Amygdala (tissue), 56 donors: ENCODE measurements around the gene OGDH.
"Not testable (repeated sequence)": the region's sequence is repeated elsewhere in the genome, so short reads cannot be mapped to it uniquely, and the experiment has no call there.

Experiments used
- DNase-seq, 56 donors: peaks; one replicate each; lab custom pipeline; 2025; lab: John Stamatoyannopoulos, UW

OGDH gene

DNA sequence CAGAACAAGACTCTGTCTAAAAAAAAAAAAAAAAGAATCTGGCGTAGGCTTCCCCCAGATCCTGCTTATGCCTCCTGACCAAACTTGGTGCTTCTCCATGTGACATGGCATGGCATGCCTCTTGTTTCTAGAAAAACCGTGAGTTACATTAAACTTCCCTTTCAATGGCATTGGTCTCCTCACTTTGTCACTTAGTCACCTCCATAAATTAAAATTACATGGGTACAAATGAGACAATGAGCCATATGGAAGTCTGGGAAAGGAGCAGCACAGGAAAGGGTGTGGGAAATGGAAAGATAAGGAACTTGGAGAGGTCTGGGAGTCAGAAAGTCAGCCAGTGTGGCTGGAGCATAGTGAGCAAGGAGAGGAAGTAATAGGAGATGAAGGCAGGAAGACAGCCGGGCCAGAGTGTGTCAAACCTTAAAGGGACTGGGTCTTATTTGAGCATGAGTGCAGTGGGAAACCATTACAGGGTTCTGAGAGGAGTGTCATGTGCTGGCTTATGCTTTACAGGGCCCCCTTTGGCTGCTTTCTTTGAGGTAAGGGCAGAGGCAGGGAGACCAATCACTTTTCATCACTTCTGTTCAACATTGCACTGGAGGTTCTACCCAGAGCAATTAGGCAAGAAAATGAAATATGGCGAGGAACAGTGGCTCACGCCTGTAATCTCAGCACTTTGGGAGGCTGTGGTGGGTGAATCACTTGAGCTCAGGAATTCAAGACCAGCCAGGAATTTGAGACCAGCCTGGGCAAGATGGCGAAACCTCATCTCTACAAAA lies 120.9 kb downstream of the OGDH start:
- DNase-seq, result no peak

DNA sequence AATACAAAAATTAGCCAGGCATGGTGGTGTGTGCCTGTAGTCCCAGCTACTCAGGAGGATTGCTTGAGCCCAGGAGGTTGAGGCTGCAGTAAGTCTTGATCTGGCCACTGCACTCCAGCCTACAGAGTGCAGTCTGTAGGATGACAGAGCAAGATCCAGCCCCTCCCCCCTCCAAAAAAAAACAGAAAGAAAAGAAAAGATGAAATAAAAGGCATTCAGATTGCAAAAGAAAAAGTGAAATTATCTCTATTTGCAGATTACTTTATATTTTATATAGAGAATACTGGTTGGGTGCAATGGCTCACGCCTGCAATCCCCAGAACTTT lies 121.5 kb downstream of the OGDH start:
- DNase-seq, result no peak

DNA sequence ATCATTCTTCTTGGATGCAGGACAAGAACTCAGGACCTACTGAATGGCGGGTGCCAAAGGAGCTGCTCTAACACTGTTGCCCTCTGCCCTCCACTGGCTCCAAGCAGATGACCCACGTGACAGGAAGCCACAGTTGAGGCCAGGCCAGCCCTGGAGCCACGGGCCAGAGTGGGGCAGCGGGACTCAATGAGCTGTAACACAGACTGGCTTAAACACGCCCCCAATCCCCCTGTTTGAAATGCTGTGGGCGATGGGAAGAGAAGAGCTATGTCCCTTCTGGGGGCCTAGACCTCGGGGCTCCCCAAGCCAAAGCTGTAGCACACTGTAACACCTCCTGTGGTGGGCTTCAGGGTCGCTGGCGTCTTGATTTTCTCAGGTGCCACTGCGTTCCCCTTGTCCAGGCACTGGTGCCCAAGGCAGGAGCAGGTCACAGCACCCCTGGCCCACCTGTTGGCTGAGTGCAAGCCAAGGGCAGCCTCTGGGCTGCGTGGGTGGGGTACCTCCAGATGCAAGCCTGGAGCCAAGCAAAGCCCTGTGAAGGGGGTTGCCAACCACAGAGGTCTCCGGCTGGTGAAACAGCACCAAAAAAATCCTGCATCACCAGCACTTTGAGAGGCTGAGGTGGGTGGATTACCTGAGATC lies 123.6 kb downstream of the OGDH start:
- no peak for DNase-seq

DNA sequence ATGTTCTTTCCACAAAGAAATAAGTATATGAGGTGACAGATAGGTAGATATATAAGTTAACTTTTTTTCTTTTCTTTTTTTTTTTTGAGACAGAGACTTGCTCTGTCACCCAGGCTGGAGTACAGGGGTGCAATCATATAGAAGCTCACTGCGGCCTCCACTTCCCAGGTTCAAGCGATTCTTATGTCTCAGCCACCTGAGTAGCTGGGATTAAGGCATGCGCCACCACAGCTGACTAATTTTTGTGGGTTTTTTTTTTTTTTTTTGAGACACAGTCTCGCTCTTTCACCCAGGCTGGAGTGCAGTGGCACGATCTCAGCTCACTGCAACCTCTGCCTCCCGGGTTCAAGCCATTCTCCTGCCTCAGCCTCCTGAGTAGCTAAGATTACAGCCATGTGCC lies 126.5 kb downstream of the OGDH start:
- not testable (repeated sequence) for DNase-seq

DNA sequence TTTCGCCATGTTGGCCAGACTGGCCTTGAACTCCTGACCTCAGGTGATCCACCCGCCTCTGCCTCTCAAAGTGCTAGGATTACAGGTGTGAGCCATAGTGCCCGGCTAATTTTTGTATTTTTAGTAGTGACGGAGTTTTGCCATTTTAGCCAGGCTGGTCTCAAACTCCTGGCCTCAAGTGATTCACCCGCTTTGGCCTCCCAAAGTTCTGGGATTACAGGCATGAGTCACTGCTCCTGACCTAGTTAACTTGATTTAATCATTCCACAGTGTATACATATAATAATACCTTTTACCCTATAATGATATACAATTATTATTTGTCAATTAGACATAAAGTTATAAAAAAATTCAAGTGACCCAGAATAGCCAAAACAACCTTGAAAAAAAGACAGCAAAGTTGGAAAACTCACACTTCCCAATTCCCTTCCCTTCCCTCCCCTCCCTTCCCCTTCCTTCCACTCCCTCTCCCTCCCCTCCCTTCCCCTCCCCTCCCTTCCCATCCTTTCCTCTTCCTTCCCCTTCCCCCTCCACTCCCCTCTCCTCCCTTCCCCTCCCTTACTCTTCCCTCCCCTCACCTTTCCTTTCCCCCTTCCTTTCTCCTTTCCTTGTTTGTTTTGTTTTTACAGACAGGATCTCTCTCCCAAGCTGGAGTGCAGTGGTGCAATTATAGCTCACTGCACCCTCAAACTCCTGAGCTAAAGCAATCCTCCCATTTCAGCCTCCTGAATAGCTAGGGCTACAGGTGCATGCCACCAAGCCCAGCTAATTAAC lies 127.5 kb downstream of the OGDH start:
- no peak for DNase-seq

DNA sequence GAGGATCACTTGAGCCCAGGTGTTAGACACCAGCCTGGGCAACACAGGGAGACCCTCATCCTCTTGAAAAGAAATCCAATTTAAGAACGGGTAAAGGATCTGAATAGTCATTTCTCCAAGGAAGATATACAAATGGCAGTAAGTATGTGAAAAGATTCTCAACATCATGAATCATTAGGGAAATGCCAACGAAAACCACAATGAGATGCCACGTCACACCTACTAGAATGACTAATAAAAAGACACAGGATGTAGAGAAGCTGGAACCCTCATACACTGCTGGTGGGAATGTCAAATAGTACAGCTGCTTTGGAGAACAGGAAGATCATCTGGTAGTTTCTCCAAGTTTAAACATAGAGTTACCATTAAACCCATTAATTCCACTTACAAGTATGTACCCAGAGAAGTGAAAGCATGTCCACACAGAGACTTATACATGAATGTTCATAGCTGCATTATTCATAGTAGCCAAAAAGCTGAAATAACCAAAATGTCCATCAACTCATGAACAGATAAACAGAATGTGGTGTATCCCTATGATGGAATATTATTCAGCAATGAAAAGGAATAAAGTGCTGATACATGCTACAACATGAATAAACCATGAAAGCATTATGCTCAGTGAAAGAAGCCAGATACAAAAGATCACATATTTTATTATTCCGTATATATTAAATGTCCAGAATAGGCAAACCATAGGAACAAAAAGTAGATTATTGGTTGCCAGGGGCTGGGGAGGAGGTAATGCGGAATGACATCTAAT lies 129.2 kb downstream of the OGDH start:
- DNase-seq, result no peak

DNA sequence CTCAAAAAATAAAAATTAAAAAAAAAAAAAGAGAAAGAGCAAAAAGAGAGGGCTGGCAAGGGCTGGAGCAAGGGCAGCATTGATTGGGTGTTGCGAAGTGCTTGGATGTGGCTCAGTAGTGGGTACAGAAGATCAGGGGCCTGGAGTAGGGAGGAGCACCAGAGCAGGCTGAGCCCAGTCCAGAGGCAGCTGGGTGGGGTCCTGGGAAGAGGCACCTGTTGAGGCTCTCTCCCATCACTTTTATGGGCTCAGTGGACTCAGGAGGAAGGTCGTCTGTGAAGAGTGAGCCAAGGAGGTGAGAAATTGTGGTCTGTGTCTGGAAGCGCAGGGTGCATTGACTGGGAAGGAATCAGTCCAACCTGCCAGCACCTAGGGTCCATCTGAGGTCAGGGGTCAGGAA lies 130.5 kb downstream of the OGDH start:
- DNase-seq, result no peak

DNA sequence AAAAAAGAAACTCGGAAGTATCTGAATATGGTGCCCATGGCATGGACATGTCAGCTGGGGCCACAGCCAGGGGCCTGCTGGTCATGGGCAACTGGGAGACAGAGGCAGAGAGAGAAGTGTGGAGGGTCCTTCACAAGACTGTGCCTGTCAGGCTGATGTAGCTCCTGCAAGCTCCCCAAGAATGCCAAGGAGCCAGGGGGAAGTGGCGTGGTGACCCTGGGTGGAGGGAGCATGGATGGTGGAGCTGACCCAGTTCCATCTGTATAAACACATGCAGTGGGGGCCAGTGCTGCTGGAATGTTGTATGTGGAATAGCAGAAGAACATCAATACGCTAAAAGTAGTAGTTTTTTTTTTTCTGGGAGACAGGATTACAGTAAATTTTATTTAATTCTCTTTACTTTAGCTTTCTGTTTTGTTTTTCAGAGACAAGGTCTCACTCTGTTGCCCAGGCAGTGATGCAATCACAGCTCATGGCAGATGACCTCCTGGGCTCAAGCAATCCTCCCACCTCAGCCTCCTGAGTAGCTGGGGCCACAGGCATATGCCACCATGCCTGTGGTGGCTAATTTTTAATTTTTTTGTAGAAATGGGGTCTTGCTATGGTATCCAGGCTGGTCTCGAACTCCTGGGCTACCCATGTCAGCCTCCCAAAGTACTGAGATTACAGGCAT lies 131.8 kb downstream of the OGDH start:
- no peak for DNase-seq

DNA sequence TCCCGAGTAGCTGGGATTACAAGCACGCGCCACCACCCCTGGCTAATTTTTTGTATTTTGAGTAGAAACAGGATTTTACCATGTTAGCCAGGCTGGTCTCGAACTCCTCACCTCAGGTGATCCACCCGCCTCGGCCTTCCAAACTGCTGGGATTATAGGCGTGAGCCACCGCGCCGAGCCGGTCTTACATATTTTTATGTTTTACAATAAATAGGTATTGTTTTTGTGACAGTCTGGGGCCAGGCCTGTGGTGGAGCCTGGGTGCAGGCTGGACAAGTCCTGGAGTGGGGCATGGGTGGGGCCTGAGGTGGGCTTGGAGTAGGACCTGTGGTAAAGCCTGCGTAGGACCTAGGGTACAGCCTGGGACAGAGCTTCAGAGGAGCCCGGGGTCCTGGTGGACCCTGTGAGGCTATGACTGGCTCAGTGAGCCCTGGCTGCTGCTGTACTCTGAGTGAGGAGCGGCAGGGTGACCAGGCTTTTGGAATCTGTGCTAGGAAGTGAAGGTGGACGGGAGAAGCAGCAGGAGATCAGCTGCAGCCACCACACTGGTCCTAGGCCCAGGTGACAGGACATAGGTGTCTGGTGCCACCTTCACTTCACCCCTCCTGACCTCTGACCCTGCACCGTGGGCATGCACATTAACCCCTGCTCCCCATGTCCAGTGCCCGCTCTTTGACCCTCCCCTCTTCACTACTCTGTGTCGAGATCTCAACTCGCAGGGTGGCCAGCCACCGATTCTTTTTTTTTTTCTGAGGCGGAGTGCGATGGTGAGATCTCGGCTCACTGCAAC lies 132.6 kb downstream of the OGDH start:
- DNase-seq, result no peak

DNA sequence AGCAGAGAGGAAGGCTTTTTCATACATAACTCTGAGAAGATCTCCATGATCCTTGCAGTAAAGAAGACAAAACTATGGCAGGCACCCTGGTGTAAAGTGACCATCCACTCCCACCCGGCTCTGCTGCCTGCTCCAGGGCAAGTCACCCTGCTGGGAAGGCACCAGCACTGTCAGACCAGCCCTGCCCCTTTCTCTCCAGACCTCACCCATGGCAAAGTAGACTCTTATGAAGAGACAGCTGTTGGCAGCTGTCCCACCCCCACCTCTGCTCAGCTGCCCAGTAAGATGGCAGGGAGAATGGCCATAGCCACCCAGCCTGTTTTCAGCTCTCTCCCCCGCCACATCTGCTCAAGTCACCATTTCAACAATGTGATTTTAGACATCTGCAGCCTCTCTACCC lies 133.6 kb downstream of the OGDH start:
- no peak for DNase-seq

DNA sequence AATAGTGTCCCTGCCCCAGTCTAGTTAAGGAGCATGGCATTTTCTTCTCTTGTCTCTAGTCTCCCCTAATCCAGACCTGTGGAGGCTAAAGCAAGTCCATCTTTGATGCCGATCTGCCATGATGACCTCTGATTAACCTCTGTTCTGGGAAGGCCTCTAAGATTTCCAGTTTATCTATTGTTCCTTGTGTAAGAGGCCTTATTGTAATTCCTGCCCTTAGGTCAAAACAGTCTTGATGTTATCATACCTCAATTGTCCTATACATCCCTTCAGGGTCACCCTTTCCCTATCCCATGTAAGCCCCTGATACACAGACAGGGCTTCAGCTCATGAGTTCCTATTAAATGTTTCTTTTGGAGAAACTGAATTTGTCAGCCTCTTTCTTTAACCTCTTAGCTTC lies 137.3 kb downstream of the OGDH start:
- DNase-seq, result no peak

DNA sequence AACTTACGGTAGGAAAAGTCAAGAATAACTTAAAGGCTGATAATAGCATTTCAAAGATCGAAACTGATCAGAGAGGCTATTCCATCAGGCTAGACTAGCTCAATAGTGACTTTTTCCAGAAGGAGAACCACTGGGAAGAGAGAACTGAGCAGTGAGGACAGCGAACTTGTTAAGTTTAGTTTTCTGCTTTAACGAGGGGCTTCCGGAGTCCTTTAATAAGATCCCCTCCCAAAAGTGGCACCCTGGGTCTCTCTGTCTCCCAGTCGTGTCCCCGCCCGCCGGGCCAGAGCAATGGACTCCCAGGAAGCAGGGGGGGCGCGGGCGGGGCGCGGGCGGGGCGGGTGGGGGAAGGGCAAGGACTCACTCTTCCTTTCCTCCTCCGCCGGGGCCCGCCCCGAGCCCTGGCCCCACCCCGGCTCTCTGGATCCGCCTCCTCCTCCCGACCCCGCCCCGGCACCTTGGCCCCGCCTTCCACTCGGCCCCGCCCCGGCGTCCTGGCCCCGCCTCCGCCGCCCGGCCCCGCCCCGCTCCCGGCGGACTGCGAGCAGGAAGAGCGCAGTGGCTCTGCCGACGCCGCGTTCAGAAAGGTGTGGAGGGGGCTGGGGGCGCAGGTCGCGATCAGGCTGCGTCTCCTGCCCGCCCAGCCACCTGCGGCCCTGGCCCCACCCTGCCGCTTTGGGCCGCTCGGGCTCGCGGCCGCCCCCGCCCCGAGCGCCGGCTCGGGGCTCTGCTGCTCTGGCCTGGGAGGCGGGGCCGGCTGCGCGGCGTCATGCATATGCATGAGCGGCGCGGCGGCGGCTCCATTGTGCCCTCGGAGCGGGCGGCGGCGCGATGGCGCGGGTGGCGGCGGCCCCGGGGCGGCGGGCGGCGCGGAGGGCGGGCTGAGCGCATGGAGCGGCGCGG lies 141.9 kb downstream of the OGDH start, which contains the start of gene ZMIZ2:
TSS of gene ZMIZ2 (plus strand) at position 803 of the 903 bp plus-strand sequence. CDS start 7,403 bp downstream, outside the sequence.
- peak; percentile 12 to 96 (median 89) for DNase-seq

DNA sequence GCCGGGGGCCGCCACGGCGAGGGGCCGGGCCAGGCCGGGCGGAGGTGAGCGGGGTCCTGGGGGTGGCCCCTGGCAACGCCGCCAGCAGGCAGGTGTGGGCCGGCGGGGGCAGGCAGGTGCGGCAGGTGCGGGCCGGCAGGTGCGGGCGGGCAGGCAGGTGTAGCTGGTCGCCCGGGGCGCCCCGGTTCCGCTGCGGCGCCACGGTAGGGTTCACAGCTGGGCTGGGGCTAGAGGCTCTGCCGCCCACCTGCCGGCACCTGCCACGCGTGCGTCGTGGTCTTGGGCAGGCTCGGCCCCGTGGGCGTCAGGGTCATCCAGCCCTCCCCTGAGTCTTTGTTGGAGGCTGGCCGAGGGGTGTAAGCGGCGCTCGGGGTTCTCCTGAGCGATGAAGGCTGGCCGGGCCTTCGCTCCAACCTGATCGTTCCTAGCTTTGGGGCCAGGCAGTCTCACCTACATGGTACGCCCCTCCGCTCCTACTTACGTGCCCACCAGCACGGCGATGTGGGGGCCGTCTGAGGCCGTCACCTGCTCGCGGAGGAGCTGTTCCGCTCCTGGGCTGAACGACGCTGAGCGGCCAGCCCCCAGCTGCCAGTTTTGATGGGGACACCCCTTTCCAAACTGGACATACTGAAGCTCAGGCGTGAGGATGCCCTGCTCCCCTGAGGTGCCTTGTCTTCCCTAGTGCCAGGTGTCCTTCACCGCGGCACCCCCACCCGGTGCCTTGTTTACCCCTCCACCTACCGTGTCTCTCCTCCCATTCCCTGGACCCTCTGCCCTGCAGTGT lies 142.7 kb downstream of the OGDH start:
- peak in 1 of 56 donors; percentile 71 for DNase-seq

DNA sequence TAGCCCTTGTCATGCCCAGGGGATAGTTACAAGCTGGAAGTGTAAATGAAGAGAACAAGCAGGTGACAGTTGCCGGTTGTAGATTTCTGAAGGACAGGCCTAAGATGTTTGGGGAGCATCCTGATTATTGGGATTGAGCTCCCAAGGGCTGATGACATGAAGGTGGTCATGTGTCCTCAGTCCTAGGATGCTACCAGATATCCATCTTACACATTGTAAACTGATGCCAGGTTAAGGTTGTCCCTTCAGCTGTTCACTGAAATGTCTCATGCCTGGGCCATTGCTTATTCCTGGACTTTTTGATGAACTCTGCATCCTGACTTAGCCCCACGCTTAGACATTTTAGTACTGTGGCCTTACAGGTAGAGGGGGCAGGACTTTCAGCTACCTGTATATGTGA lies 143.6 kb downstream of the OGDH start:
- no peak for DNase-seq

DNA sequence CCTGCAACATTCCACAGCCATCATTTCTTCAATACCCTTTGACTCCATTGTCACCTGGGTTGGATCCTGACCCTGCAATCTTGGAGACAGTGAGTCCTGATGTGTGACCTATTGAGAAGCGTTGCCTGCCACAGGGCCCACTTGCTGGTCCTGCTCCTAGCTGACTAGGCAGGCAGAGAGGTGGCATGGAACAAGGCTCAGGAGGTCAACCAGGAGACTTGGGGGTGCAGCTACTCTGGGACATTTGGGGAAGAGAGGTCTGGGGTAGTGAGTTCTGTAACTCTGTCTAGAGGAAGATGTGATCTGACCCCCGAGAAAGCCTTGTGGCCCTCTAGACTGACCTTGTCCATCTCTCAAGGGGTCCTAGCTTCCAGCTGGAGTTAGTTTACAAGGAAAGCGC lies 144.0 kb downstream of the OGDH start:
- no peak for DNase-seq

DNA sequence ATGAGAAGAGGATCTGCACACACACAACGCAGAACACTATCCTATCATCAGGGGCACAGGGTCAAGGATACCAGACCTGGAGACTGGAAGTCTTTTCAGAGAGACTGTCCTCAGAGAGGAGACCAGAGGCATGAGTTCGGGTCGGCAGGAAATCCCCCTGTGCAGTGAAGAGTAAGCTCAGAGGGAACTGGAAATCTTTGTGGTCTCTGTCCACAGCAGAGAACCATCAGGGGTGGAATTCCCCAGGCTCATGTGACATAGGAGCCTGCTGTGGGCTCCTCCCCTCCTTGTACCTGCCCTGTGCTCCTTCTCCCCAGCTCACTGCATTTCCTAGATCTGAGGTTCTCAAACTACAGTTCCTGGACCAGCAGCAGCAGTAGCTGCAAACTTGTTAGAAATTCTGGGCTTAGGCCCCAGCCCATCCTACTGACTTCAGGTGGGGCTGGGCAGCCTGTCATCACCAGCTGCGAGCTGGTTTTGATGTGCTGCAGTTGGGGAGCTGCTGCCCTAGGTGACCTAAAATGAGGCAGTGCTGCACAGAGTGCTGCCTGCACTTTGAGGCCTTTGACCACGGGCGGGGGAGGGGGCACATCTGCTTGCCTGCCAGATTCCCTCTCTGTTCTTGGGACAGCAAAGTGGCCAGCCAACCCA lies 144.6 kb downstream of the OGDH start:
- DNase-seq, result no peak

DNA sequence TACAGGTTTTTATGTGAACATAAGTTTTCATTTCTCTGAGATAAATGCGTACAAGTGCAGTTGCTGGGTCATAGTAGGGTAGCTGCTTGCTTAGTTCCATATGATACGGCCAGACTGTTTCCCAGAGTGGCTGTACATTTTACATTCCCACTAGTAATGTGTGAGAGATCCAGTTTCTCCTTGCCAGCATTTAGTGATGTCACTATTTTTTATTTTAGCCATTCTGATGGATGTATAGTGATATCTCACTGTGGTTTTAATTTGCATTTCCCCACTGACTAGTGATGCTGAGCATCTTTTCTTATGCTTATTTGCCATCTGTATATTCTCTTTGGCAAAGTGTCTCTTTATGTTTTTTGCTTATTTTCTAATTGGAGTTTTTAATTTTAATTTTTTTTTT lies 146.4 kb downstream of the OGDH start:
- no peak for DNase-seq
